Measurements from ENCODE around the gene GRIN1. TPM values are rescaled to one million over a fixed set of nuclear protein-coding genes. Genes with fewer than 3 reads are reported as not detected.

The GRIN1 gene
- total RNA-seq, 4 donors from 2014 or later = not detected

- TF ChIP-seq, protein P1, sequence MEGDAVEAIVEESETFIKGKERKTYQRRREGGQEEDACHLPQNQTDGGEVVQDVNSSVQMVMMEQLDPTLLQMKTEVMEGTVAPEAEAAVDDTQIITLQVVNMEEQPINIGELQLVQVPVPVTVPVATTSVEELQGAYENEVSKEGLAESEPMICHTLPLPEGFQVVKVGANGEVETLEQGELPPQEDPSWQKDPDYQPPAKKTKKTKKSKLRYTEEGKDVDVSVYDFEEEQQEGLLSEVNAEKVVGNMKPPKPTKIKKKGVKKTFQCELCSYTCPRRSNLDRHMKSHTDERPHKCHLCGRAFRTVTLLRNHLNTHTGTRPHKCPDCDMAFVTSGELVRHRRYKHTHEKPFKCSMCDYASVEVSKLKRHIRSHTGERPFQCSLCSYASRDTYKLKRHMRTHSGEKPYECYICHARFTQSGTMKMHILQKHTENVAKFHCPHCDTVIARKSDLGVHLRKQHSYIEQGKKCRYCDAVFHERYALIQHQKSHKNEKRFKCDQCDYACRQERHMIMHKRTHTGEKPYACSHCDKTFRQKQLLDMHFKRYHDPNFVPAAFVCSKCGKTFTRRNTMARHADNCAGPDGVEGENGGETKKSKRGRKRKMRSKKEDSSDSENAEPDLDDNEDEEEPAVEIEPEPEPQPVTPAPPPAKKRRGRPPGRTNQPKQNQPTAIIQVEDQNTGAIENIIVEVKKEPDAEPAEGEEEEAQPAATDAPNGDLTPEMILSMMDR (IDR thresholded peaks at IDR 0.05; ENCODE audit: low read depth) = no peak
Observed at GRCh38 chr9:137103206-137103999, 35.6 kb upstream of the GRIN1 start.

- TF ChIP-seq, protein P1 (IDR thresholded peaks at IDR 0.05; ENCODE audit: low read depth) = no peak
Observed at GRCh38 chr9:137105814-137106661, 32.9 kb upstream of the GRIN1 start.

- TF ChIP-seq, protein P1 (IDR thresholded peaks at IDR 0.05; ENCODE audit: low read depth) = no peak
Observed at GRCh38 chr9:137106662-137107250, 32.2 kb upstream of the GRIN1 start.

- TF ChIP-seq, protein P1 (IDR thresholded peaks at IDR 0.05; ENCODE audit: low read depth) = no peak
Observed at GRCh38 chr9:137107312-137107921, 31.5 kb upstream of the GRIN1 start.

- TF ChIP-seq, protein P1 (IDR thresholded peaks at IDR 0.05; ENCODE audit: low read depth) = no peak
Observed at GRCh38 chr9:137107982-137108381, 31.0 kb upstream of the GRIN1 start.

- TF ChIP-seq, protein P1 (IDR thresholded peaks at IDR 0.05; ENCODE audit: low read depth) = no peak
Observed at GRCh38 chr9:137108608-137109249, 30.2 kb upstream of the GRIN1 start.

Measured in subcutaneous adipose tissue (tissue), 4 donors.